ENCODE results near the gene TKFC.

The TKFC gene

GRCh38 chr11:61297746-61298145 is 35.3 kb upstream of the TKFC start:
- H3K36me3 ChIP-seq (ENCODE audit: control insufficient read depth, low read length) = peaks cover 59% of the 10 kb centered on the region
- no peaks in the 10 kb centered on the region for H3K27me3 ChIP-seq (ENCODE audit: control insufficient read depth, low read length)
- peaks cover 12% of the 10 kb centered on the region for H3K79me2 ChIP-seq (ENCODE audit: control insufficient read depth, low read length)
- H3K4me3 ChIP-seq (ENCODE audit: low read length) = no peak overlapping the region
- H3K9me3 ChIP-seq (ENCODE audit: control insufficient read depth, insufficient read depth, low read length) = no peaks in the 10 kb centered on the region
- peaks cover 21% of the 10 kb centered on the region for H3F3A ChIP-seq (ENCODE audit: control insufficient read depth, insufficient read depth)
- peaks cover 21% of the 10 kb centered on the region for H3K4me1 ChIP-seq (ENCODE audit: control insufficient read depth, low read length)
- no peak overlapping the region for H3K27ac ChIP-seq (ENCODE audit: low read depth, low read length)
- TF ChIP-seq CTCF (IDR thresholded peaks at IDR 0.05; ENCODE audit: low read depth, low read length, poor library complexity, severe bottlenecking) = no peak
- no peak for TF ChIP-seq EZH2phosphoT487 (IDR thresholded peaks at IDR 0.05; ENCODE audit: borderline replicate concordance, low read length)
- no peak overlapping the region for H3K4me2 ChIP-seq (ENCODE audit: low read length)
- no peaks in the 10 kb centered on the region; the same call in 1 of the 2 replicates for H4K20me1 ChIP-seq (ENCODE audit: control insufficient read depth, insufficient read depth, low read depth, low read length)
- no peaks in the 10 kb centered on the region for H3K9me2 ChIP-seq (replicated peaks; ENCODE audit: control insufficient read depth, low read length)

GRCh38 chr11:61298663-61299244 is 34.3 kb upstream of the TKFC start:
- peaks cover 21% of the 10 kb centered on the region for H3F3A ChIP-seq (ENCODE audit: control insufficient read depth, insufficient read depth)
- no peak overlapping the region for H3K4me3 ChIP-seq (ENCODE audit: low read length)
- no peaks in the 10 kb centered on the region for H3K27me3 ChIP-seq (ENCODE audit: control insufficient read depth, low read length)
- TF ChIP-seq EZH2phosphoT487 (IDR thresholded peaks at IDR 0.05; ENCODE audit: borderline replicate concordance, low read length) (no peak), CTCF (IDR thresholded peaks at IDR 0.05; ENCODE audit: low read depth, low read length, poor library complexity, severe bottlenecking) (no peak)
- H3K4me1 ChIP-seq (ENCODE audit: control insufficient read depth, low read length) = peaks cover 15% of the 10 kb centered on the region
- H3K4me2 ChIP-seq (ENCODE audit: low read length) = no peak overlapping the region
- H3K9me3 ChIP-seq (ENCODE audit: control insufficient read depth, insufficient read depth, low read length) = no peaks in the 10 kb centered on the region
- H3K9me2 ChIP-seq (replicated peaks; ENCODE audit: control insufficient read depth, low read length) = no peaks in the 10 kb centered on the region
- H3K36me3 ChIP-seq (ENCODE audit: control insufficient read depth, low read length) = peaks cover 67% of the 10 kb centered on the region
- H4K20me1 ChIP-seq (ENCODE audit: control insufficient read depth, insufficient read depth, low read depth, low read length) = no peaks in the 10 kb centered on the region; the same call in 1 of the 2 replicates
- no peak overlapping the region for H3K27ac ChIP-seq (ENCODE audit: low read depth, low read length)
- H3K79me2 ChIP-seq (ENCODE audit: control insufficient read depth, low read length) = peaks cover 6% of the 10 kb centered on the region

- H3F3A ChIP-seq (ENCODE audit: control insufficient read depth, insufficient read depth) = peaks cover 9% of the 10 kb centered on the region
- peaks cover 96% of the 10 kb centered on the region for H3K36me3 ChIP-seq (ENCODE audit: control insufficient read depth, low read length)
- H4K20me1 ChIP-seq (ENCODE audit: control insufficient read depth, insufficient read depth, low read depth, low read length) = no peaks in the 10 kb centered on the region; the same call in 1 of the 2 replicates
- no peak overlapping the region for H3K27ac ChIP-seq (ENCODE audit: low read depth, low read length)
- H3K4me2 ChIP-seq (ENCODE audit: low read length) = no peak overlapping the region
- no peak overlapping the region for H3K4me3 ChIP-seq (ENCODE audit: low read length)
- H3K27me3 ChIP-seq (ENCODE audit: control insufficient read depth, low read length) = no peaks in the 10 kb centered on the region
- H3K79me2 ChIP-seq (ENCODE audit: control insufficient read depth, low read length) = no peaks in the 10 kb centered on the region
- no peaks in the 10 kb centered on the region for H3K9me2 ChIP-seq (replicated peaks; ENCODE audit: control insufficient read depth, low read length)
- no peaks in the 10 kb centered on the region for H3K9me3 ChIP-seq (ENCODE audit: control insufficient read depth, insufficient read depth, low read length)
- H3K4me1 ChIP-seq (ENCODE audit: control insufficient read depth, low read length) = no peaks in the 10 kb centered on the region
- TF ChIP-seq EZH2phosphoT487 (IDR thresholded peaks at IDR 0.05; ENCODE audit: borderline replicate concordance, low read length) (no peak), CTCF (IDR thresholded peaks at IDR 0.05; ENCODE audit: low read depth, low read length, poor library complexity, severe bottlenecking) (no peak)
These were observed 30.5 kb upstream of the TKFC start for GRCh38 chr11:61302550-61302949.
